ENCODE measurements around the gene COL19A1. TPM values are rescaled to one million over a fixed set of nuclear protein-coding genes. Genes with fewer than 3 reads are reported as not detected.
"Not testable (repeated sequence)": the region's sequence is repeated elsewhere in the genome, so short reads cannot be mapped to it uniquely, and the experiment has no call there.

COL19A1 gene
- total RNA-seq, 1 experiment from 2014 or later = not detected

GRCh38 chr6:69880601-69881000, 14.2 kb downstream of the COL19A1 start:
- no peak overlapping the region for H3K4me3 ChIP-seq (ENCODE audit: insufficient read depth, low read depth, low read length)
- H3K27me3 ChIP-seq (ENCODE audit: control insufficient read depth, insufficient read depth, low read length) = no peaks in the 10 kb centered on the region
- no peak for DNase-seq
- H3K36me3 ChIP-seq (replicated peaks; ENCODE audit: control insufficient read depth, insufficient read depth, low read length) = no peaks in the 10 kb centered on the region

- DNase-seq = no peak
- Histone ChIP-seq H3K36me3 (replicated peaks; ENCODE audit: control insufficient read depth, insufficient read depth, low read length) (no peaks in the 10 kb centered on the region), H3K27me3 (ENCODE audit: control insufficient read depth, insufficient read depth, low read length) (no peaks in the 10 kb centered on the region), H3K4me3 (ENCODE audit: insufficient read depth, low read depth, low read length) (no peak overlapping the region)
These were observed 15.2 kb downstream of the COL19A1 start for GRCh38 chr6:69881322-69882151.

DNA sequence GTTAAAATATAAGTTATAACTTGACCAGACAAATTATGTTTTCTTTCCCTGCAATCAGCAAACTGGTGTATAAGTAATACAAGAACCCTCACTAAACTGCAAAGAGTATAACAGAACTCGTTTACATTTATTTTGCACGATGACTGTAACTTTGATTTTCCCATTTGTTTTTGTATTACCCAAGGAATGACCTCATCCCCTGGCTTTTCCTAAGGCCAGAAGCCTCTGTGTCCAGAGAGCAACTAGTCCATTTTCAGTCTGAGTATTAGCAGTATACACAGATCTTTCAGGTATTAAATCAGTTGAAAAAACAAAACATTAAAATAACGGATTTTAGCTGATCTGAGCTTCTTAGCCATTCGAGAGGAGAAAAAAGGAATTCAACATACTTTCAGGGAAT, 17.2 kb downstream of the COL19A1 start:
- Histone ChIP-seq H3K27me3 (ENCODE audit: control insufficient read depth, insufficient read depth, low read length) (no peaks in the 10 kb centered on the region), H3K36me3 (replicated peaks; ENCODE audit: control insufficient read depth, insufficient read depth, low read length) (no peaks in the 10 kb centered on the region), H3K4me3 (ENCODE audit: insufficient read depth, low read depth, low read length) (no peak overlapping the region)
- DNase-seq = no peak

DNA sequence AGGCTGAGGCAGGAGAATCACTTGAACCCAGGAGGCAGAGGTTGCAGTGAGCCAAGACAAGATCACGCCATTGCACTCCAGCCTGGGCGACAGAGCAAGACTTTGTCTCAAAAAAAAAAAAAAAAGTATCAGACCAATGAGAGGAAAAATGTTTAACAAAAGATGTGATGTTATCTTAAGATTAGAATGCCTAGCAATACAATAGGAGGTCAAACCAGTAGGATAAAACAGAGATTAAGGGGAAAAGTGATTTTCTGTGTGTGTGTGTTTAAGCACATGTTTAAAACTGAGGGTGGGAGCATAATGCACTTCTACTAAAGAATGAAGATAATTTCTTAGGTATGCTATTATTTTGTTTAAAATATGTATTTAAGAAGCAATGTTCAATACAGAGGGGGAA, 17.9 kb downstream of the COL19A1 start:
- no peak overlapping the region for H3K4me3 ChIP-seq (ENCODE audit: insufficient read depth, low read depth, low read length)
- H3K36me3 ChIP-seq (replicated peaks; ENCODE audit: control insufficient read depth, insufficient read depth, low read length) = no peaks in the 10 kb centered on the region
- no peak for DNase-seq
- no peaks in the 10 kb centered on the region for H3K27me3 ChIP-seq (ENCODE audit: control insufficient read depth, insufficient read depth, low read length)

DNA sequence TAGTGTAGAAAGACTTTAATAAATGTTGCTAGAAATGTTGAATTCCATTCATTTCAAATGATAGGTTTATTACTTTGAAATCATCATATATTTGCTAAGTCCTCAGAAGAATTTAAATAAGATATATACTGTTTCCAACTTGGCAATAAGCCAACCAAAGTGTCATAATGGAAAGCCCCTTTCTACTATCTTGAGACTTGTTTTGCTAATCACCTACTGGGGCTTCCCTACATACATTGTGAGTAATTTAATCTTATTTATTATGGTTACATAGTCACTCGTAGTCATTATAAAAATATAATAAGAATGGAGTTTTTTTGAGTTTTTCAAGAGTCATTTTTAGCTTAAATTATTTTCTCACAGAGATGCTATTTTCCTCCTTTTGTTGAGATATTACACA, 20.7 kb downstream of the COL19A1 start:
- H3K27me3 ChIP-seq (ENCODE audit: control insufficient read depth, insufficient read depth, low read length) = no peaks in the 10 kb centered on the region
- H3K36me3 ChIP-seq (replicated peaks; ENCODE audit: control insufficient read depth, insufficient read depth, low read length) = no peaks in the 10 kb centered on the region
- H3K4me3 ChIP-seq (ENCODE audit: insufficient read depth, low read depth, low read length) = no peak overlapping the region
- DNase-seq = no peak

- Histone ChIP-seq H3K4me3 (ENCODE audit: insufficient read depth, low read depth, low read length) (no peak overlapping the region), H3K36me3 (replicated peaks; ENCODE audit: control insufficient read depth, insufficient read depth, low read length) (no peaks in the 10 kb centered on the region), H3K27me3 (ENCODE audit: control insufficient read depth, insufficient read depth, low read length) (no peaks in the 10 kb centered on the region)
- no peak for DNase-seq
These were observed 21.5 kb downstream of the COL19A1 start for GRCh38 chr6:69887714-69888345.

DNA sequence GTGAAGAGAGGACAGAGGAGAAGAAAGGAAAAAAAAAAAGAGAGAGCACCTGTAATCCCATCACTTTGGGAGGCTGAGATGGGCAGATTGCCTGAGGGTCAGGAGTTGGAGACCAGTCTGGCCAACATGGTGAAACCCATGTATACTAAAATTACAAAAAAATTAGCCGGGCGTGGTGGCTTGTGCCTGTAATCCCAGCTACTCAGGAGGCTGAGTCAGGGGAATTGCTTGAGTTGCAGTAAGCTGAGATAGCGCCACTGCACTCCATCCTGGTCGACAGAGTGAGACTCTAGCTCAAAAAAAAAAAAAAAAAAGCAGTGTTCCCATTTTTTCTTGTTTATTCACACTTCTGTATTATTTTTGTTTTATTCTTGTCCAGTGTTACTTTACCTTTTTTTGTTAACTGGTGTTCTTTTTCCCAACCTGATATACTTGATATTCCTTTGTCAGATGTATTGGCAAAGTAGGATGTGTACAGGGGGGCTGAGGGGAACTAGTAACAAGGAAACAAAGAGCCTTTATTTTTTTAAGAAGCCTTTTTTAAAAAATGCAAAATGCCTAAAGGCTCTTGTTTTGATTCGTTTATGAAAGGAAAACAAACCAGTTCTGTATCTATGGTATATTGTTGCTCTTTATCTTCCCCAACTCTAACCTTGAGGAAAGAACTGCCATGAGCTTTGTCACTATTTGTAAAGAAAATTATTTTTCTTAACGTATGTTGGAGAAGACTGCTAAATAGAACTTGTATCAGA, 22.3 kb downstream of the COL19A1 start:
- DNase-seq = no peak
- Histone ChIP-seq H3K27me3 (ENCODE audit: control insufficient read depth, insufficient read depth, low read length) (no peaks in the 10 kb centered on the region), H3K4me3 (ENCODE audit: insufficient read depth, low read depth, low read length) (no peak overlapping the region), H3K36me3 (replicated peaks; ENCODE audit: control insufficient read depth, insufficient read depth, low read length) (no peaks in the 10 kb centered on the region)

DNA sequence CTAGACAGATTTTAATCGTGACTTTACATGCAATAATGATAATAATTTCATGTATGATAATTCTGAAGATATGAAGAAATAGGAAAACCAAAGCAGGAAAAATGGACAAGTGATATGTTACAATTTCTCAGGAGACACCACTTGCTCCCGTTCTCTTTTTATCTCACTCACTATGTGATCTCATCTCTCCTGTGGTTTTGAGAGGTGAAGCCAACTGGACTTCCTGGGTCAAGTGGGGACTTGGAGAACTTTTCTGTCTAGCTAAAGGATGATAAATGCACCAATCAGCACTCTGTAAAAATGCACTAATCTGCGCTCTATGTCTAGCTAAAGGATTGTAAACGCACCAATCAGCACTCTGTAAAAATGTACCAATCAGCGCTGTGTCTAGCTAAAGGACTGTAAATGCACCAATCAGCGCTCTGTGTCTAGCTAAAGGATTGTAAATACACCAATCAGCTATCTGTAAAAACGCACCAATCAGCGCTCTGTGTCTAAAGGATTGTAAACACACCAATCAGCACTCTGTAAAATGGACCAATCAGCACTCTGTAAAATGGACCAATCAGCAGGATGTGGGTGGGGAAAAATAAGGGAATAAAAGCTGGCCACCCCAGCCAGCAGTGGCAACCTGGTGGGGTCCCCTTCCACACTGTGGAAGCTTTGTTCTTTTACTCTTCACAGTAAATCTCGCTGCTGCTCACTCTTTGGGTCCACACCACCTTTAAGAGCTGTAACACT, 23.0 kb downstream of the COL19A1 start:
- H3K4me3 ChIP-seq (ENCODE audit: insufficient read depth, low read depth, low read length); DNase-seq; H3K36me3 ChIP-seq (replicated peaks; ENCODE audit: control insufficient read depth, insufficient read depth, low read length); H3K27me3 ChIP-seq (ENCODE audit: control insufficient read depth, insufficient read depth, low read length): not testable (repeated sequence)

DNA sequence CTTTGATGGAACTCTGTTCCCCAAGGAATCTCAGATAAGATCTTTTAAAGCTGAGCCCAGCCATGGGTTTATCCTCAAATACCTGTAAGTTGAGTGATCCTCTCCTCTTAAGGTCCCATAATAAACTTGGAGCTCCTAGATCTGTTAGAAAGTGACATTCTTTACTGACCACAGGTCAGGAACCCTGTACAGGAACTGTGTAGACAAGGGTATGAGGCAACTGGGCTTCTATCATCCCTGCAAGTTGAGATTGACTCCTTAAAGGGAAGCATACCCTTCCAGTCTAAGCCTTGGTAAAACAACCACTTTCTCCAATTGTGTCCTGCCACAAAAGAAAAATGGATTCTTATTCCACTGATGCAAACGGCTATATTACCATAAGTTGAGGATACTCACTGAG, 26.2 kb downstream of the COL19A1 start:
- not testable (repeated sequence) for H3K4me3 ChIP-seq (ENCODE audit: insufficient read depth, low read depth, low read length); DNase-seq; H3K27me3 ChIP-seq (ENCODE audit: control insufficient read depth, insufficient read depth, low read length); H3K36me3 ChIP-seq (replicated peaks; ENCODE audit: control insufficient read depth, insufficient read depth, low read length)

DNA sequence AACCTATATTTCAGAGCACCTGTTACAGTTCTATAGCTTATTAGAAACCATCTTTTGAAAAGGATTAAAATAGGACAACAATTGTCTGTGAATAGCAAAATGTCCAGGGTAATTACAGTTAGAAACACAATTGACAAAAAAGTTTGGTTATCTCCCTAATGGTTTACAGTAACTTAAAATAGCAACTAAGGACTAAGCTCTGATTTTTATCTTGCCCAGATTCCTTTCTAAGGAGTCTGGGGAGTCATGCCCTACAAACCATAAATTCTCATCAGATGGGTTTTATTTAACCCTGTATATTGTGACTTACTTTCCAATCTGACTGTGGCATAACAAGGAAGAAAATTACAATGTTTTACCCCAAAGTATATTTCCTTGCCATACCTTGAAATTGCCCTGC, 26.9 kb downstream of the COL19A1 start:
- not testable (repeated sequence) for DNase-seq; H3K36me3 ChIP-seq (replicated peaks; ENCODE audit: control insufficient read depth, insufficient read depth, low read length); H3K4me3 ChIP-seq (ENCODE audit: insufficient read depth, low read depth, low read length); H3K27me3 ChIP-seq (ENCODE audit: control insufficient read depth, insufficient read depth, low read length)

- H3K27me3 ChIP-seq (ENCODE audit: control insufficient read depth, insufficient read depth, low read length) = no peaks in the 10 kb centered on the region
- no peak for DNase-seq
- no peaks in the 10 kb centered on the region for H3K36me3 ChIP-seq (replicated peaks; ENCODE audit: control insufficient read depth, insufficient read depth, low read length)
- no peak overlapping the region for H3K4me3 ChIP-seq (ENCODE audit: insufficient read depth, low read depth, low read length)
These were observed 28.4 kb downstream of the COL19A1 start for GRCh38 chr6:69894578-69895347.

GRCh38 chr6:69895396-69895795, 29.0 kb downstream of the COL19A1 start:
- Histone ChIP-seq H3K4me3 (ENCODE audit: insufficient read depth, low read depth, low read length) (no peak overlapping the region), H3K27me3 (ENCODE audit: control insufficient read depth, insufficient read depth, low read length) (no peaks in the 10 kb centered on the region), H3K36me3 (replicated peaks; ENCODE audit: control insufficient read depth, insufficient read depth, low read length) (no peaks in the 10 kb centered on the region)
- DNase-seq = no peak

- Histone ChIP-seq H3K36me3 (replicated peaks; ENCODE audit: control insufficient read depth, insufficient read depth, low read length) (no peaks in the 10 kb centered on the region), H3K4me3 (ENCODE audit: insufficient read depth, low read depth, low read length) (no peak overlapping the region), H3K27me3 (ENCODE audit: control insufficient read depth, insufficient read depth, low read length) (no peaks in the 10 kb centered on the region)
- no peak for DNase-seq
These were observed 34.5 kb downstream of the COL19A1 start for GRCh38 chr6:69900869-69901268.

GRCh38 chr6:69901361-69901760, 35.0 kb downstream of the COL19A1 start:
- no peaks in the 10 kb centered on the region for H3K27me3 ChIP-seq (ENCODE audit: control insufficient read depth, insufficient read depth, low read length)
- H3K36me3 ChIP-seq (replicated peaks; ENCODE audit: control insufficient read depth, insufficient read depth, low read length) = no peaks in the 10 kb centered on the region
- DNase-seq = no peak
- no peak overlapping the region for H3K4me3 ChIP-seq (ENCODE audit: insufficient read depth, low read depth, low read length)
